H9 (cell line): ENCODE measurements around the gene SLC22A2. TPM values are rescaled to one million over a fixed set of nuclear protein-coding genes. Genes with fewer than 3 reads are reported as not detected.
A peak's percentile ranks its signal among the peaks of the same experiment; 100 is the strongest.

Experiments used
- DNase-seq: peaks from one replicate; pipeline ENCODE4 v3.0.0-alpha.2; 2017
- H2AFZ ChIP-seq: one replicate; pipeline ENCODE4 v1.6.1; 2013; ENCODE audit warnings: mild to moderate bottlenecking, low read length, control low read depth, moderate library complexity
- H2AK5ac ChIP-seq: 2 replicates; pipeline ENCODE4 v1.6.1; 2013; ENCODE audit warnings: low read length, control low read depth, mixed read lengths; ENCODE audit not compliant: insufficient read length
- H2BK120ac ChIP-seq: one replicate; pipeline ENCODE4 v1.6.1; 2013; ENCODE audit warnings: low read depth, mild to moderate bottlenecking, low read length, control low read depth, inconsistent platforms; ENCODE audit not compliant: poor library complexity, severe bottlenecking
- H2BK12ac ChIP-seq: 2 replicates; pipeline ENCODE4 v1.6.1; 2013; ENCODE audit warnings: low read length, control low read depth, mixed read lengths, low read depth; ENCODE audit not compliant: insufficient read length
- H2BK15ac ChIP-seq: 2 replicates; pipeline ENCODE4 v1.6.1; 2013; ENCODE audit warnings: low read depth, low read length, control low read depth
- H2BK20ac ChIP-seq: one replicate; pipeline ENCODE4 v1.6.1; 2013; ENCODE audit warnings: low read depth, mild to moderate bottlenecking, low read length, control low read depth, inconsistent platforms; ENCODE audit not compliant: poor library complexity, severe bottlenecking
- H2BK5ac ChIP-seq: 2 replicates; pipeline ENCODE4 v1.6.1; 2013; ENCODE audit warnings: low read length, control low read depth, mixed read lengths; ENCODE audit not compliant: insufficient read length
- H3K14ac ChIP-seq: 2 replicates; pipeline ENCODE4 v1.6.1; 2013; ENCODE audit warnings: low read length, control low read depth; ENCODE audit not compliant: insufficient read depth
- H3K18ac ChIP-seq: 2 replicates; pipeline ENCODE4 v1.6.1; 2013; ENCODE audit warnings: low read depth, mild to moderate bottlenecking, mixed read lengths, low read length, control low read depth; ENCODE audit not compliant: insufficient read length
- H3K23ac ChIP-seq: 2 replicates; pipeline ENCODE4 v1.6.1; 2013; ENCODE audit warnings: low read length, control low read depth, mixed read lengths, low read depth; ENCODE audit not compliant: insufficient read length
- H3K23me2 ChIP-seq: 2 replicates; pipeline ENCODE4 v1.6.1; 2013; ENCODE audit warnings: low read depth, mild to moderate bottlenecking, mixed read lengths, low read length, control low read depth; ENCODE audit not compliant: insufficient read length, poor library complexity, severe bottlenecking
- H3K27ac ChIP-seq: 2 replicates; pipeline ENCODE4 v1.5.1; 2013; ENCODE audit warnings: low read length, control low read depth, mixed read lengths, low read depth; ENCODE audit not compliant: insufficient read length
- H3K27me3 ChIP-seq: 2 replicates; pipeline ENCODE4 v1.6.1; 2013; ENCODE audit warnings: low read length, control low read depth, inconsistent platforms; ENCODE audit not compliant: insufficient read depth
- H3K4ac ChIP-seq: 2 replicates; pipeline ENCODE4 v1.6.1; 2013; ENCODE audit warnings: low read depth, mild to moderate bottlenecking, control low read depth, inconsistent platforms, low read length, moderate library complexity
- H3K4me1 ChIP-seq: 2 replicates; pipeline ENCODE4 v1.6.1; 2013; ENCODE audit warnings: low read length, control low read depth, inconsistent platforms; ENCODE audit not compliant: insufficient read depth
- H3K4me2 ChIP-seq: 2 replicates; pipeline ENCODE4 v1.6.1; 2013; ENCODE audit warnings: low read length, control low read depth, mixed read lengths; ENCODE audit not compliant: insufficient read length, insufficient read depth
- H3K56ac ChIP-seq: 2 replicates; pipeline ENCODE4 v1.6.1; 2013; ENCODE audit warnings: low read depth, mild to moderate bottlenecking, mixed read lengths, low read length, control low read depth; ENCODE audit not compliant: insufficient read length
- H3K79me1 ChIP-seq: 2 replicates; pipeline ENCODE4 v1.6.1; 2013; ENCODE audit warnings: low read depth, mild to moderate bottlenecking, moderate library complexity, low read length, control low read depth, inconsistent platforms; ENCODE audit not compliant: insufficient read depth, poor library complexity, severe bottlenecking
- H3K79me2 ChIP-seq: 2 replicates; pipeline ENCODE4 v1.6.1; 2013; ENCODE audit warnings: low read length, control low read depth, inconsistent platforms; ENCODE audit not compliant: insufficient read depth
- H3K9ac ChIP-seq: 2 replicates; pipeline ENCODE4 v1.6.1; 2013; ENCODE audit warnings: low read length, control low read depth, mixed read lengths; ENCODE audit not compliant: insufficient read length; ENCODE audit errors: extremely low read depth
- H3K9me3 ChIP-seq: one replicate; pipeline ENCODE4 v1.6.1; 2013; ENCODE audit warnings: low read depth, low read length, inconsistent platforms; ENCODE audit not compliant: control insufficient read depth
- H3T11ph ChIP-seq: one replicate; pipeline ENCODE4 v1.6.1; 2013; ENCODE audit warnings: mild to moderate bottlenecking, low read length, control low read depth, inconsistent platforms
- H4K20me1 ChIP-seq: one replicate; pipeline ENCODE4 v1.6.1; 2013; ENCODE audit not compliant: control insufficient read depth, insufficient read length, insufficient read depth
- H4K5ac ChIP-seq: 2 replicates; pipeline ENCODE4 v1.6.1; 2013; ENCODE audit warnings: low read depth, mild to moderate bottlenecking, mixed read lengths, low read length, control low read depth; ENCODE audit not compliant: insufficient read length
- H4K8ac ChIP-seq: replicated peaks from 2 replicates; pipeline ENCODE4 v1.6.1; 2013; ENCODE audit warnings: low read length, control low read depth, mixed read lengths, low read depth; ENCODE audit not compliant: insufficient read length
- H4K91ac ChIP-seq: 2 replicates; pipeline ENCODE4 v1.6.1; 2013; ENCODE audit warnings: low read depth, mild to moderate bottlenecking, moderate library complexity, mixed read lengths, low read length, control low read depth; ENCODE audit not compliant: insufficient read length
- H3K27ac Mint-ChIP-seq, 3 experiments: 2 replicates in 2 of 3; 3 replicates in 1 of 3; pipeline ENCODE4 v1.8.0; 2020 to 2021; ENCODE audit warnings: mixed read lengths in 3 of 3, mild to moderate bottlenecking in 1 of 3, moderate library complexity in 1 of 3
- H3K27me3 Mint-ChIP-seq: 2 replicates; pipeline ENCODE4 v1.8.0; 2021; ENCODE audit warnings: low read depth, mild to moderate bottlenecking, moderate library complexity, mixed read lengths
- H3K36me3 Mint-ChIP-seq, 3 experiments: 2 replicates in 2 of 3; 3 replicates in 1 of 3; pipeline ENCODE4 v1.8.0; 2020 to 2021; ENCODE audit warnings: low read depth in 3 of 3, mixed read lengths in 3 of 3; ENCODE audit not compliant: insufficient read depth in 1 of 3
- H3K4me1 Mint-ChIP-seq, 2 experiments: 2 replicates each; pipeline ENCODE4 v1.8.0; 2020; ENCODE audit warnings: mixed read lengths in 2 of 2
- H3K4me3 Mint-ChIP-seq, 2 experiments: 2 replicates in 1 of 2; 3 replicates in 1 of 2; pipeline ENCODE4 v1.8.0; 2020 to 2021; ENCODE audit warnings: mild to moderate bottlenecking in 2 of 2, mixed read lengths in 2 of 2, moderate library complexity in 1 of 2
- H3K9me3 Mint-ChIP-seq, 2 experiments: 2 replicates in 1 of 2; 3 replicates in 1 of 2; pipeline ENCODE4 v1.8.0; 2020; ENCODE audit warnings: mild to moderate bottlenecking in 2 of 2, mixed read lengths in 2 of 2, moderate library complexity in 1 of 2
- CTCF ChIP-seq: fragments of 200-600 bp; sonication (generic); conservative IDR thresholded peaks from 3 replicates; pipeline ENCODE4 v1.8.0; 2021; ENCODE audit warnings: antibody characterized with exemption, mild to moderate bottlenecking
- WGBS: extraction: QIAGEN DNeasy Blood & Tissue Kit; methylation state at CpG from one replicate; pipeline ENCODE4 v1.1.7; 2013; ENCODE audit warnings: missing lambda C conversion rate, low lambda C conversion rate, mixed read lengths; ENCODE audit not compliant: insufficient read length; ENCODE audit errors: extremely low coverage; 5-methylcytosine and 5-hydroxymethylcytosine counted together
- total RNA-seq: library from RNA; stranded (reverse); gene quantifications from 2 replicates; pipeline ENCODE4 v1.2.1, GENCODE V29; 2021

Gene SLC22A2
- total RNA-seq, 1 experiment from 2014 or later, result 1.0 TPM

- H3K23me2 ChIP-seq, result no peaks in the 10 kb centered on the region
- Mint-ChIP-seq H3K27ac (no peak overlapping the region), H3K4me3 (no peak overlapping the region), H3K36me3 (peaks cover 7 to 23% (median 12%) of the 10 kb centered on the region in 3 experiments), H3K27me3 (no peaks in the 10 kb centered on the region; the same call in 1 of the 2 replicates), H3K9me3 (peaks cover 28 to 32% of the 10 kb centered on the region in 2 experiments), H3K4me1 (peaks cover 16 to 17% of the 10 kb centered on the region in 2 experiments)
- no peak overlapping the region for H3T11ph ChIP-seq
- H3K27me3 ChIP-seq, result no peaks in the 10 kb centered on the region
- H3K9ac ChIP-seq, result no peak overlapping the region
- H2BK12ac ChIP-seq, result no peak overlapping the region
- DNase-seq, result no peak
- no peak overlapping the region for H2BK20ac ChIP-seq
- no peaks in the 10 kb centered on the region for H3K4me1 ChIP-seq
- H2BK5ac ChIP-seq, result no peak overlapping the region
- no peak overlapping the region for H4K5ac ChIP-seq
- no peak overlapping the region for H3K4me2 ChIP-seq
- peak overlapping the region; percentile 57 for H2BK120ac ChIP-seq
- H4K20me1 ChIP-seq, result no peaks in the 10 kb centered on the region
- WGBS, result no CpG with 5 or more reads among the region's 1 CpG
- H4K8ac ChIP-seq, result no peak overlapping the region
- no peak overlapping the region for H3K23ac ChIP-seq
- H3K79me2 ChIP-seq, result no peaks in the 10 kb centered on the region
- H3K18ac ChIP-seq, result no peak overlapping the region
- H3K27ac ChIP-seq, result no peak overlapping the region
- no peak overlapping the region for H2BK15ac ChIP-seq
- no peak overlapping the region for H3K4ac ChIP-seq
- H3K9me3 ChIP-seq, result no peaks in the 10 kb centered on the region
- no peak overlapping the region for H2AFZ ChIP-seq
- H3K79me1 ChIP-seq, result no peaks in the 10 kb centered on the region
- H4K91ac ChIP-seq, result no peak overlapping the region
- H3K56ac ChIP-seq, result no peak overlapping the region
- no peak overlapping the region for H2AK5ac ChIP-seq
- no peak overlapping the region for H3K14ac ChIP-seq
- no peak for TF ChIP-seq CTCF
Observed at GRCh38 chr6:160217073-160217472, 41.5 kb downstream of the SLC22A2 start.
